ENCODE results near the gene IGSF21. TPM values are rescaled to one million over a fixed set of nuclear protein-coding genes. Genes with fewer than 3 reads are reported as not detected.

IGSF21 gene
- total RNA-seq, 4 donors from 2014 or later: 0.31 to 3.5 (median 1.7) TPM

DNA sequence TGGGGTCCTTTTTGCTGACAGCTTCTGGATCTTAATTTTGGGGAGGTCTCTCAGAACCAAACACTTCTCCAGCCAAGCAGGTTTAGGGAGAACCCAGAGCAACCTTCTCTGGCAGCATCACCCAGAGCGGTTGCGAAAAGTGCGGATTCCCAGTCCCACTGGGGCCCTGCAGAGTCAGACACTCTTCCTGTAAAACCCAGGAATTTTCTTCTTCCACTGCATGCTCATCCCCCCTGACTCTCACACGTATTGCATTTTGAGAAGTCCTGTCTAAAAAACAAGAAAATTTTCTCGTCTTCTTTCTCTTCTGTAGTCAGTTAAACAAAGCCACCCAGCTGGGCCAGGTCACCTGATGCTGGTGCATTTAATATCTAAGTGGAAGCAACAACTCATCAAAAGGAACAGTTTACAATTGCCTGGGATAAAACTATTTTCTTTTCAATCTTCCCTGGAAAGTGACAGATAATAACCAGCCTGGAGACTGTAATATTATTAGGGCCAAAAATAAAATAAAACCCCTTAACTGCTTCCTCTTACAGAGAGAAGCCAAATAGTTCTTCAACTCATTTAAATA lies 156.0 kb downstream of the IGSF21 start:
- TF ChIP-seq, protein P1, sequence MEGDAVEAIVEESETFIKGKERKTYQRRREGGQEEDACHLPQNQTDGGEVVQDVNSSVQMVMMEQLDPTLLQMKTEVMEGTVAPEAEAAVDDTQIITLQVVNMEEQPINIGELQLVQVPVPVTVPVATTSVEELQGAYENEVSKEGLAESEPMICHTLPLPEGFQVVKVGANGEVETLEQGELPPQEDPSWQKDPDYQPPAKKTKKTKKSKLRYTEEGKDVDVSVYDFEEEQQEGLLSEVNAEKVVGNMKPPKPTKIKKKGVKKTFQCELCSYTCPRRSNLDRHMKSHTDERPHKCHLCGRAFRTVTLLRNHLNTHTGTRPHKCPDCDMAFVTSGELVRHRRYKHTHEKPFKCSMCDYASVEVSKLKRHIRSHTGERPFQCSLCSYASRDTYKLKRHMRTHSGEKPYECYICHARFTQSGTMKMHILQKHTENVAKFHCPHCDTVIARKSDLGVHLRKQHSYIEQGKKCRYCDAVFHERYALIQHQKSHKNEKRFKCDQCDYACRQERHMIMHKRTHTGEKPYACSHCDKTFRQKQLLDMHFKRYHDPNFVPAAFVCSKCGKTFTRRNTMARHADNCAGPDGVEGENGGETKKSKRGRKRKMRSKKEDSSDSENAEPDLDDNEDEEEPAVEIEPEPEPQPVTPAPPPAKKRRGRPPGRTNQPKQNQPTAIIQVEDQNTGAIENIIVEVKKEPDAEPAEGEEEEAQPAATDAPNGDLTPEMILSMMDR (IDR thresholded peaks at IDR 0.05): no peak
- TF ChIP-seq POLR2A (IDR thresholded peaks at IDR 0.05) (no peak), POLR2AphosphoS5 (IDR thresholded peaks at IDR 0.05) (no peak), EP300 (IDR thresholded peaks at IDR 0.05) (no peak)
- WGBS, 2 donors (ENCODE audit: low coverage in 1 of 2): 38 to 50% methylated on average over 4 to 5 of the region's 5 CpGs
- H3K4me1 ChIP-seq: no peaks in the 10 kb centered on the region
- peaks cover 67% of the 10 kb centered on the region for H3K27me3 ChIP-seq
- no peak for ATAC-seq
- H3K4me3 ChIP-seq: no peak overlapping the region
- H3K27ac ChIP-seq: no peak overlapping the region
- H3K36me3 ChIP-seq: no peaks in the 10 kb centered on the region
- H3K9me3 ChIP-seq: no peaks in the 10 kb centered on the region

DNA sequence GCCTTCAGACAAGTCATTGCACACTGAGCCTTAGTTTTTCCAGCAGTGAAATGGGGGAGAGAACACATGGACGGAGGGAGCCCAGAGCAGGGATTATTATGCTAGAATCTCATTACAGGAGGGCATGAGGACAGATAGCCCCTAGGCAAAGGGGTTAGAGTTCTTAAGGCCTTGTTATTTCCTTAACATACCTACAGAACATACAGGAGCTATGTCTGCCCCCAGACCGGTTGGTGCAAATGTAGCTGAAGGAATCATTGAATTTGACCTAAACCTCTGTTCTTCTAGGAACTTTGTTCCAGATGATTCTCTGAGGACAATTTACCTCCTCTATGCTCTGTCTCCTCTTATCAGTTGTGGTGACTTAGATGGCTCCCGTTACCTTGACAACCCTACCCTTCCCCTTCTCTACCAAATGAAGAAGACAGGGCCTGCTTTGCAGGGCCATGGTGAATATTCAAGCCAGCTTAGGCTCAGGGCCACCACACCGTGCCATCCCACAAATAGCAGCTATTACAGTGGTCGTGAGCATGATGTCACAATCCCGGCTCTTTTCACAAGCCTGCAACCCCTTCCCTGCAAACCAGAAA lies 156.9 kb downstream of the IGSF21 start:
- no peak for ATAC-seq
- peaks cover 63% of the 10 kb centered on the region for H3K27me3 ChIP-seq
- TF ChIP-seq POLR2AphosphoS5 (IDR thresholded peaks at IDR 0.05) (no peak), POLR2A (IDR thresholded peaks at IDR 0.05) (no peak), EP300 (IDR thresholded peaks at IDR 0.05) (no peak)
- TF ChIP-seq, protein P1 (IDR thresholded peaks at IDR 0.05): no peak
- no peak overlapping the region for H3K4me3 ChIP-seq
- 64 to 72% methylated on average over 4 to 5 of the region's 6 CpGs for WGBS, 2 donors (ENCODE audit: low coverage in 1 of 2)
- peaks cover 0 to 5% (median 0%) of the 10 kb centered on the region in 3 donors for H3K9me3 ChIP-seq
- no peak overlapping the region for H3K27ac ChIP-seq
- H3K4me1 ChIP-seq: no peaks in the 10 kb centered on the region
- H3K36me3 ChIP-seq: no peaks in the 10 kb centered on the region

DNA sequence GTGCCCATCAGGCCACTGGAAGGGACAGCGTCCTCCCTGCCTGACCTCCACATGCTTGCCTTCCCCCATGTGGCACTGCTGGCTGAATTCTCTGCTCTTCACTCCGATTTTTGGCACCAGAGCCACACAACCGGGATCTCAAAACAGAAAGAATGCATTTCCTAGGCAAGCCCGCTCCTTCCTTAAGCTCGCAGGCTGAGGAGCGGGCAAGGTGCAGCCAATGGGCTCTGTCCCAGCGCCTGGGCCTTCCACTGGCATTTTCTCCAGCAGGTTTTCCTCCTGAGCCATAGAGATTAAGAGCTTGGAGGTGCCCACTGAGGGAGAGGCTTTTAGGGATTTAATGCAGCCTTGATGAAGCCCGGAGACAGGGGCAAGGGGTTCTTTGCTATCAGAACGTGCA lies 158.0 kb downstream of the IGSF21 start:
- WGBS, 2 donors (ENCODE audit: low coverage in 1 of 2): no CpG with 5 or more reads among the region's 9 CpGs
- Histone ChIP-seq H3K27ac (no peak overlapping the region), H3K36me3 (no peaks in the 10 kb centered on the region), H3K27me3 (peaks cover 63% of the 10 kb centered on the region), H3K4me1 (no peaks in the 10 kb centered on the region), H3K9me3 (peaks cover 0 to 5% (median 0%) of the 10 kb centered on the region in 3 donors), H3K4me3 (no peak overlapping the region)
- TF ChIP-seq POLR2AphosphoS5 (IDR thresholded peaks at IDR 0.05): no peak
- no peak for TF ChIP-seq EP300 (IDR thresholded peaks at IDR 0.05)
- no peak for TF ChIP-seq POLR2A (IDR thresholded peaks at IDR 0.05)
- TF ChIP-seq, protein P1 (IDR thresholded peaks at IDR 0.05): no peak
- ATAC-seq: no peak

DNA sequence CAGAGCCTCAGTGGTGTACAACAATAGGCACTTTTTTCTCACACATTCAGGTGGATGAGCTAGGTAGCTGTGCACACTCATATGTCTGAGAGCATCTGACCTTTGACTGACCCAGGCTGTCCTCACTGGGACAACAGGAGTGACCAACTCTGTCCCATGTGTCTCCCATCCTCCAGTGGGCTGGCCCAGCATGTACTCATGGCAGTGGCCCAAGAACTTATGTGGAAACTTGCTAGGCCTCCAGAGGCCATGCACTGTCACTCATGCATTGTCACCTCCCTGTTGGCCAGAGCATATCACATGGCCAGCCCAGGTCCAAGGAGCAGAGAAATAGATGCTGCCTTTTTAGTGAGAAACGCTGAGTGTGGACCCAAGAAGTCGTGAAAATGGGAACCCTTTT lies 158.8 kb downstream of the IGSF21 start:
- H3K4me1 ChIP-seq: no peaks in the 10 kb centered on the region
- 100% methylated on average over 2 of the region's 2 CpGs; no CpG with 5 or more reads in 1 of the 2 donors for WGBS, 2 donors (ENCODE audit: low coverage in 1 of 2)
- peaks cover 0 to 5% (median 0%) of the 10 kb centered on the region in 3 donors for H3K9me3 ChIP-seq
- H3K27me3 ChIP-seq: peaks cover 61% of the 10 kb centered on the region
- no peak overlapping the region for H3K4me3 ChIP-seq
- no peak for ATAC-seq
- no peak overlapping the region for H3K27ac ChIP-seq
- no peaks in the 10 kb centered on the region for H3K36me3 ChIP-seq
- TF ChIP-seq POLR2AphosphoS5 (IDR thresholded peaks at IDR 0.05): no peak
- no peak for TF ChIP-seq EP300 (IDR thresholded peaks at IDR 0.05)
- TF ChIP-seq, protein P1 (IDR thresholded peaks at IDR 0.05): no peak
- TF ChIP-seq POLR2A (IDR thresholded peaks at IDR 0.05): no peak

DNA sequence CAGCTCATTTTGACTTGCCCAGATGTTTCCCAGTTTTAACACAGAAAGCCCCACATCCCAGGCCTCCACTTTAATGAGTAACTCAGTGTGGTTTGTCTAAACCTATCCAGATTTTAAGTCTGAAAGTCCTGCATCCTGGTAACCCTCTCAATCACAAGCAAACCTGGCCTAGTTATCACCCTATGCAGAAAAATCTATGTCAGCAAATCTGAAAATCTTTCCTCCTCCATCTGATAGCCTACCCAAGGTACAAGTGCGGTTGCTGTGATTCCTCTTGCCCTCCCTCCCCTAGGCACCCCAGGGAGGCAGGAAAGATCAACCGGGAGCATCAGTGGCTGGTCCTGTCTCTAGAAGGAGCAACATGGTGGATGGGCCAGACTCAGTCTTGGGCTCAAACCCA lies 163.7 kb downstream of the IGSF21 start:
- peaks cover 51% of the 10 kb centered on the region for H3K27me3 ChIP-seq
- 80 to 100% methylated on average over 1 of the region's 2 CpGs for WGBS, 2 donors (ENCODE audit: low coverage in 1 of 2)
- H3K4me1 ChIP-seq: no peaks in the 10 kb centered on the region
- no peak for ATAC-seq
- H3K9me3 ChIP-seq: peaks cover 0 to 5% (median 0%) of the 10 kb centered on the region in 3 donors
- H3K27ac ChIP-seq: no peak overlapping the region
- H3K36me3 ChIP-seq: no peaks in the 10 kb centered on the region
- no peak overlapping the region for H3K4me3 ChIP-seq
- TF ChIP-seq POLR2A (IDR thresholded peaks at IDR 0.05) (no peak), EP300 (IDR thresholded peaks at IDR 0.05) (no peak), POLR2AphosphoS5 (IDR thresholded peaks at IDR 0.05) (no peak)
- TF ChIP-seq, protein P1 (IDR thresholded peaks at IDR 0.05): no peak

All from gastroesophageal sphincter (tissue), 4 donors.